OCI-LY1 (cell line): ENCODE data around the gene CDHR3.

Source experiments
- CTCF ChIP-seq: fragments of 200-600 bp; sonication (generic), shearing (Covaris generic); IDR thresholded peaks from 2 replicates; pipeline ENCODE4 v1.5.1; 2017; ENCODE audit warnings: mild to moderate bottlenecking, antibody characterized with exemption, low read length, moderate library complexity, mixed read lengths
- EZH2 ChIP-seq: fragments of 200-600 bp; sonication (generic), shearing (Covaris generic); IDR thresholded peaks from 2 replicates; pipeline ENCODE4 v1.8.0; 2017; ENCODE audit warnings: borderline replicate concordance, mixed run types, mild to moderate bottlenecking, antibody characterized with exemption, low read length, moderate library complexity, mixed read lengths

- TF ChIP-seq CTCF (no peak), EZH2 (no peak)
Measured at GRCh38 chr7:105980645-105981396, 17.8 kb downstream of the CDHR3 start.
